ENCODE measurements around the gene ACBD3.

The ACBD3 gene

DNA sequence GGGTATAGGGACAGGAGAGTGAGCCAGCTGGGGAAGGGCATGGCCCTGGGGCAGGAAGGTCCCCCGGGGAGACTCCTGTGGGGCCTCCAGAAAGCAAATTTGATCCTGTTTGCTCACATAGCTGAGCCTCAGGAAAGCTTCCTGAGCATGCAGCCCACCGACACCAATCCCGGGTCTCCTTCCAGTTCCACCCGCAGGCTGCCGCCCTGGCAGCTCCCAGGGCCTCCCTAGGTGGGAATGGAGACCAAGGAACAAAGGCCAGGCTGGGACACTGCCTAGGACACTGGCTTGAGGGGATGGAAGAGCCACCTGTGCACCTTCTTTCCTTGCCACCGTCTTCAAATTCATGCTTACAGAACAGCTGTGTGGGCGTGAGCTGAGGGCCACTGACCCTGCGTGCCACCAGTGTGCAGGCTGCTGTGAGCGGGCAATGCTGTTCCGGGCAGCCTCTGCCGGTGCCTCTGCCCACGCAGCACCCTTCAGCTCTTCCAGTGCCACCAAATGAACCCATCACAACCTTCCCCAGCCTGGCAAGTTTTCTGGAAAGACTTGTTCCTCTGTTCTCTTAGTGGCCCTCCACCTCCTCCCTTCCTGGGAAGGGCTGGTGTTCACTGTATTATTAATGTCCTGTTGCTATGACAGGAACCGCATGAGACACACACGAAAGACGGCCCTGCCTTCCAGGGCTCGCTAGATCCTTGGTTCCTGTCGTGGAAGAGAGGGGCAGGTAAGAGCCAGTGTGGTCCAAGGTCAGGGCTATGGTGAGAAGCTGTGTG is 53.6 kb downstream of the ACBD3 start:
- WGBS, result 89% methylated on average over 17 of the region's 17 CpGs
- Histone ChIP-seq H2BK120ac (ENCODE audit: low read depth, low read length) (no peak overlapping the region), H2BK5ac (ENCODE audit: low read depth, low read length, poor library complexity, severe bottlenecking) (no peak overlapping the region), H3K9ac (ENCODE audit: low read length) (no peak overlapping the region), H3K36me3 (ENCODE audit: control insufficient read depth in 1 of 2, insufficient read depth in 2 of 2, low read depth in 1 of 2, low read length in 2 of 2) (peaks cover 0 to 5% of the 10 kb centered on the region in 2 experiments), H3K9me3 (ENCODE audit: control insufficient read depth, low read length) (no peaks in the 10 kb centered on the region), H3K27me3 (ENCODE audit: control insufficient read depth in 1 of 2, insufficient read depth in 1 of 2, low read length in 2 of 2) (peaks cover 0 to 27% of the 10 kb centered on the region in 2 experiments), H3K18ac (ENCODE audit: low read depth in 1 of 2, low read length in 2 of 2) (no peak overlapping the region), H3K27ac (ENCODE audit: low read length, poor library complexity, severe bottlenecking) (no peak overlapping the region), H3K4me2 (ENCODE audit: low read length, poor library complexity, severe bottlenecking) (no peak overlapping the region), H3K4me3 (ENCODE audit: insufficient read depth in 1 of 2, low read depth in 1 of 2, low read length in 2 of 2) (no peak overlapping the region), H2BK15ac (ENCODE audit: low read depth, poor library complexity, severe bottlenecking) (no peak overlapping the region), H2AK5ac (ENCODE audit: low read length, severe bottlenecking) (no peak overlapping the region), H3K4ac (ENCODE audit: low read depth in 1 of 2, low read length in 2 of 2) (no peak overlapping the region), H3K14ac (ENCODE audit: low read length in 2 of 2) (peak overlapping the region in 1 of 2 experiments; percentile 41), H2AFZ (ENCODE audit: low read depth, low read length) (no peak overlapping the region), H3K79me1 (replicated peaks; ENCODE audit: low read length, poor library complexity, severe bottlenecking) (no peaks in the 10 kb centered on the region), H3K23ac (ENCODE audit: low read length in 2 of 2) (no peak overlapping the region), H3K4me1 (ENCODE audit: control insufficient read depth, insufficient read depth, low read depth, low read length) (peaks cover 41% of the 10 kb centered on the region), H2BK12ac (ENCODE audit: low read length in 2 of 2) (no peak overlapping the region), H4K8ac (ENCODE audit: low read length) (no peak overlapping the region), H4K91ac (ENCODE audit: low read length) (no peak overlapping the region)
- no peak for DNase-seq

- peaks cover 0 to 31% of the 10 kb centered on the region in 2 experiments for H3K27me3 ChIP-seq (ENCODE audit: control insufficient read depth in 1 of 2, insufficient read depth in 1 of 2, low read length in 2 of 2)
- no peak overlapping the region for H2BK12ac ChIP-seq (ENCODE audit: low read length in 2 of 2)
- H3K4me3 ChIP-seq (ENCODE audit: insufficient read depth in 1 of 2, low read depth in 1 of 2, low read length in 2 of 2), result no peak overlapping the region
- no peak overlapping the region for H3K27ac ChIP-seq (ENCODE audit: low read length, poor library complexity, severe bottlenecking)
- H3K4ac ChIP-seq (ENCODE audit: low read depth in 1 of 2, low read length in 2 of 2), result no peak overlapping the region
- H4K91ac ChIP-seq (ENCODE audit: low read length), result no peak overlapping the region
- H3K9ac ChIP-seq (ENCODE audit: low read length), result no peak overlapping the region
- no peak overlapping the region for H3K23ac ChIP-seq (ENCODE audit: low read length in 2 of 2)
- H3K14ac ChIP-seq (ENCODE audit: low read length in 2 of 2), result no peak overlapping the region
- H2BK15ac ChIP-seq (ENCODE audit: low read depth, poor library complexity, severe bottlenecking), result no peak overlapping the region
- no peaks in the 10 kb centered on the region for H3K9me3 ChIP-seq (ENCODE audit: control insufficient read depth, low read length)
- H3K79me1 ChIP-seq (replicated peaks; ENCODE audit: low read length, poor library complexity, severe bottlenecking), result no peaks in the 10 kb centered on the region
- H3K36me3 ChIP-seq (ENCODE audit: control insufficient read depth in 1 of 2, insufficient read depth in 2 of 2, low read depth in 1 of 2, low read length in 2 of 2), result peaks cover 0 to 5% of the 10 kb centered on the region in 2 experiments
- no peak for DNase-seq
- H3K4me1 ChIP-seq (ENCODE audit: control insufficient read depth, insufficient read depth, low read depth, low read length), result peaks cover 49% of the 10 kb centered on the region
- H2BK5ac ChIP-seq (ENCODE audit: low read depth, low read length, poor library complexity, severe bottlenecking), result no peak overlapping the region
- no peak overlapping the region for H3K4me2 ChIP-seq (ENCODE audit: low read length, poor library complexity, severe bottlenecking)
- H4K8ac ChIP-seq (ENCODE audit: low read length), result no peak overlapping the region
- no peak overlapping the region for H2BK120ac ChIP-seq (ENCODE audit: low read depth, low read length)
- no peak overlapping the region for H3K18ac ChIP-seq (ENCODE audit: low read depth in 1 of 2, low read length in 2 of 2)
- no peak overlapping the region for H2AFZ ChIP-seq (ENCODE audit: low read depth, low read length)
- no peak overlapping the region for H2AK5ac ChIP-seq (ENCODE audit: low read length, severe bottlenecking)
- 100% methylated on average over 4 of the region's 5 CpGs for WGBS
Measured at GRCh38 chr1:226131639-226132038, 54.9 kb downstream of the ACBD3 start.

- no peak overlapping the region for H2AFZ ChIP-seq (ENCODE audit: low read depth, low read length)
- H3K4ac ChIP-seq (ENCODE audit: low read depth in 1 of 2, low read length in 2 of 2), result no peak overlapping the region
- no peaks in the 10 kb centered on the region for H3K9me3 ChIP-seq (ENCODE audit: control insufficient read depth, low read length)
- H3K27ac ChIP-seq (ENCODE audit: low read length, poor library complexity, severe bottlenecking), result no peak overlapping the region
- no peak overlapping the region for H3K18ac ChIP-seq (ENCODE audit: low read depth in 1 of 2, low read length in 2 of 2)
- no peaks in the 10 kb centered on the region for H3K79me1 ChIP-seq (replicated peaks; ENCODE audit: low read length, poor library complexity, severe bottlenecking)
- peaks cover 0 to 24% of the 10 kb centered on the region in 2 experiments for H3K27me3 ChIP-seq (ENCODE audit: control insufficient read depth in 1 of 2, insufficient read depth in 1 of 2, low read length in 2 of 2)
- no peak overlapping the region for H3K23ac ChIP-seq (ENCODE audit: low read length in 2 of 2)
- H3K4me3 ChIP-seq (ENCODE audit: insufficient read depth in 1 of 2, low read depth in 1 of 2, low read length in 2 of 2), result no peak overlapping the region
- H2BK5ac ChIP-seq (ENCODE audit: low read depth, low read length, poor library complexity, severe bottlenecking), result no peak overlapping the region
- H2BK12ac ChIP-seq (ENCODE audit: low read length in 2 of 2), result no peak overlapping the region
- H3K9ac ChIP-seq (ENCODE audit: low read length), result no peak overlapping the region
- DNase-seq, result no peak
- 100% methylated on average over 2 of the region's 2 CpGs for WGBS
- no peak overlapping the region for H2AK5ac ChIP-seq (ENCODE audit: low read length, severe bottlenecking)
- H3K4me1 ChIP-seq (ENCODE audit: control insufficient read depth, insufficient read depth, low read depth, low read length), result peaks cover 27% of the 10 kb centered on the region
- H2BK15ac ChIP-seq (ENCODE audit: low read depth, poor library complexity, severe bottlenecking), result no peak overlapping the region
- no peaks in the 10 kb centered on the region for H3K36me3 ChIP-seq (ENCODE audit: control insufficient read depth in 1 of 2, insufficient read depth in 2 of 2, low read depth in 1 of 2, low read length in 2 of 2)
- no peak overlapping the region for H2BK120ac ChIP-seq (ENCODE audit: low read depth, low read length)
- H3K14ac ChIP-seq (ENCODE audit: low read length in 2 of 2), result no peak overlapping the region
- no peak overlapping the region for H4K91ac ChIP-seq (ENCODE audit: low read length)
- H4K8ac ChIP-seq (ENCODE audit: low read length), result no peak overlapping the region
- no peak overlapping the region for H3K4me2 ChIP-seq (ENCODE audit: low read length, poor library complexity, severe bottlenecking)
Measured at GRCh38 chr1:226129230-226129629, 57.3 kb downstream of the ACBD3 start.

- 68% methylated on average over 8 of the region's 8 CpGs for WGBS
- H2BK120ac ChIP-seq (ENCODE audit: low read depth, low read length), result no peak overlapping the region
- no peak overlapping the region for H3K27ac ChIP-seq (ENCODE audit: low read length, poor library complexity, severe bottlenecking)
- no peaks in the 10 kb centered on the region for H3K9me3 ChIP-seq (ENCODE audit: control insufficient read depth, low read length)
- H3K14ac ChIP-seq (ENCODE audit: low read length in 2 of 2), result no peak overlapping the region
- H3K23ac ChIP-seq (ENCODE audit: low read length in 2 of 2), result no peak overlapping the region
- H4K8ac ChIP-seq (ENCODE audit: low read length), result no peak overlapping the region
- no peak overlapping the region for H2BK5ac ChIP-seq (ENCODE audit: low read depth, low read length, poor library complexity, severe bottlenecking)
- H4K91ac ChIP-seq (ENCODE audit: low read length), result no peak overlapping the region
- no peak overlapping the region for H3K4ac ChIP-seq (ENCODE audit: low read depth in 1 of 2, low read length in 2 of 2)
- H2AFZ ChIP-seq (ENCODE audit: low read depth, low read length), result no peak overlapping the region
- no peak overlapping the region for H3K18ac ChIP-seq (ENCODE audit: low read depth in 1 of 2, low read length in 2 of 2)
- peak; percentile 51 for DNase-seq
- H2BK12ac ChIP-seq (ENCODE audit: low read length in 2 of 2), result no peak overlapping the region
- no peak overlapping the region for H3K4me3 ChIP-seq (ENCODE audit: insufficient read depth in 1 of 2, low read depth in 1 of 2, low read length in 2 of 2)
- H3K36me3 ChIP-seq (ENCODE audit: control insufficient read depth in 1 of 2, insufficient read depth in 2 of 2, low read depth in 1 of 2, low read length in 2 of 2), result no peaks in the 10 kb centered on the region
- H3K27me3 ChIP-seq (ENCODE audit: control insufficient read depth in 1 of 2, insufficient read depth in 1 of 2, low read length in 2 of 2), result peaks cover 0 to 17% of the 10 kb centered on the region in 2 experiments
- no peaks in the 10 kb centered on the region for H3K79me1 ChIP-seq (replicated peaks; ENCODE audit: low read length, poor library complexity, severe bottlenecking)
- no peak overlapping the region for H3K9ac ChIP-seq (ENCODE audit: low read length)
- no peak overlapping the region for H2AK5ac ChIP-seq (ENCODE audit: low read length, severe bottlenecking)
- peaks cover 27% of the 10 kb centered on the region for H3K4me1 ChIP-seq (ENCODE audit: control insufficient read depth, insufficient read depth, low read depth, low read length)
- no peak overlapping the region for H3K4me2 ChIP-seq (ENCODE audit: low read length, poor library complexity, severe bottlenecking)
- H2BK15ac ChIP-seq (ENCODE audit: low read depth, poor library complexity, severe bottlenecking), result no peak overlapping the region
Measured at GRCh38 chr1:226128487-226129075, 58.0 kb downstream of the ACBD3 start.

Measured in mesenchymal stem cell (in vitro differentiated cells and primary cell).